GM10847 (cell line): ENCODE measurements around the gene MAD1L1.

Source experiments
- POLR2A ChIP-seq: IDR thresholded peaks from 2 replicates; pipeline ENCODE4 v1.6.1; 2011; ENCODE audit not compliant: insufficient read length; ENCODE audit errors: extremely low read depth

MAD1L1 gene

DNA sequence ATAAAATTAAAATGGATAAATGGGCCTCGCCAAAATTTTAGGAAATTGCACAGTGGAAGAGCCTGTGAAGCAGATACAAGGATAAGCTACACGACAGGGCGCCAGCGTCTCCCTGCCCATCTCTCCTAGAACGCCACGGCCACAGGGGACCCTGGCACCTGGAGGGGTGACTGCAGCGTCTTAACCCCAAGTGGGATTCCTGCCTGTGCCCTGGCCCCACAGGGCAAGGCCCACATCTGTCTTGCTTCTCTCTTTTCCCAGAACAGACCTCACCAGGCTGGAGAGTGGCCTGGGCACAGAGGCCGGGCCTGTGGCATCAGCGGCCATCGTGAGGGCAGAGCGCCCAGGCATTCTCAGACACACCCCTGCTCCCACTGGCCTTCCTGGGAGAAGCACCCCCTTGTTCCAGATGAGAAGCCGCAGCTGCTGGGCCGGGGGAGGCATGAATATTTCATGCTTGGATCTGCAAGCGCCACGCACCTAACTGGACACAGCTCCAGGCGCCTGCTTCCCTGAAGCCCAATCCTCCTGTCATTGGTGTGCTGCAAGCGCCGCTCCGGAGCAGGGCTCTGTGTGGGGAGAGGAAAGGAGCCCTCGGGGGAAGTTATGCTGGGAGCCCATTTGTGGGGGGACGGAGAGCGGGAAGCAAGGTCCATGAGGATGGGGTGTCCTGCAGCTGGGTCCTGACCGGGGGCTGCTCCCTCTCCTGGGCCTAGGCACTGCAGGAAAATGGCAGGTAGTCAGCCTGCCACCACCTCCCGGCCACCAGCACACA is 409.2 kb downstream of the MAD1L1 start:
- TF ChIP-seq POLR2A = no peak

DNA sequence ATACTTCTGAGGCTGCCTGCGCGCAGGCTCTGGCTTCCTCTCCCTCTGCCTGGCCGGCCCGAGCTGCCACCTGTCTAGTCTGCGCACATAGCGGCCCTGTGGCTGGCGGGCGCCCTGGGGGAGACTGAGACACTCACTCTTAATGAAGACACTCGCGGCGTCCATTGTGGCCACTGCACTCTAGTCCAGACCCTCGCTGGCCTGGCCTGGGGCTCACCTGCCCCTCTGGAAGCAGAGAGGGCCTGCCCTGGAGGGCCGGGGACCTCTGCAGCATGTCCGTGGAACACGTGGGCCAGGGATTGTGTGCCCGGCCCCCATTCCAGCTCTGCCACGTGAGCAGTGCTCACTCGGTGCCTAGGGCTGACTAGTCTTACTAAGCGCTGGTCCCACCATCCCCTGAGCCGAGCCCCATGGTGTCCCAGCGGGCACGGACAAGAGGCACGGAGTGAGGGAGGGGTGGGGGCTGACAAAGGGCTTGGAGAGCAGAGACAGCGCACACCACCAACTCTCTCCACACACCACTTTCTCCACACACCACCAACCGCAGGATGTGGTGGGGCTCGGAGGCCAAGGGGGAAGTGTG is 413.4 kb downstream of the MAD1L1 start:
- TF ChIP-seq POLR2A = no peak

DNA sequence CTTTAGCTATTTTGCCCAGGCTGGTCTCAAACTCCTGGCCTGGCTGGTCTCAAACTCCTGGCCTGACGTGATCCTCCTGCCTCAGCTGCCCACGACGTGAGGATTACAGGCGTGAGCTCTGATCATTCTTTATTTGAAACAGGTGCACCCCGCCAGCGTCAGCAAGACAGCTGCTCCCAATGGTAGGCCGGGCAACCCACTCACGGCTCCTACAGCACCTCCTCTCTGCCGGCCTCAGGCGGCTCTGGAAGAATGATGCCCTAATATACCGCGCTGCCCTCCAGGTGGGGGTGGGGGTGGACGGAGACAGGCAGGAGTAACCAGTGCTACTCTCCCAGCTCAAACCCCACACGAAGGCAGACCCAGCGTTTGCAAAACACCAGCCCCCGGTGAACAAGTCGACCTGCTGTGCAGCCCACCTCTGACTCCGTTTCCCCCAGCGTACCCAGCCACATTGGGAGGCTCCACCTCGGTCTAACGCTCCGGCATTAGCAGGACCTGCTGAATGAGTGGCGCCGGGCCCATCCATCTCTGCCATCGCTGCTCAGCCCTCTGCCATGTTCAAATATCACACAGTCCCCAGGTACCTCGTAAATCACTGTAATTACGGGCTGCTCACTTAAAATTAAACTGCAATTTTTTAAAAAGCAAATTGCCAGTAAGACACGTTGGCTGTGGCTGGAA is 414.0 kb downstream of the MAD1L1 start:
- no peak for TF ChIP-seq POLR2A

GRCh38 chr7:1817061-1817712 is 415.6 kb downstream of the MAD1L1 start:
- no peak for TF ChIP-seq POLR2A

DNA sequence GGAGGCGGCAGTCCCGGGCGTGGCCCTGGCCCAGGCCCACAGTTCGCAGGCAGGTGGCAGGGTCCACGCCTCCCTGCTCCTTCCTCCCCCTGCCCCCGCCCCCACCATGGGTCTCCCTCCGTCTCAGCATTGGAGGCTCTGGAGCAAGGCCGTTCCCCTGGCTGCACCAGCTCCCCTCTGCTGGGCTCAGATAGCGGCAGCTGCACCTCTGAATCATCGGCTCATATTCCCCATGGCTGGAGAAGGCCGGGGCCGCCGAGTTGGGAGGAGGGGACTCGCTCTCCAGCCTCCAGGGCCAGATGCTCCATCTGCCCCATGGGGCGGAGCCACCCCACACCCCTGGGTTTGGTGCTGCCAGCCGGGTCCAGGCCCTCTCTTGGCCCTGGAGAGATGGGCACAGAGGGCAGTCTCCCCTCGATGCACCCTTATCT is 417.7 kb downstream of the MAD1L1 start:
- no peak for TF ChIP-seq POLR2A

GRCh38 chr7:1814089-1814811 is 418.5 kb downstream of the MAD1L1 start:
- no peak for TF ChIP-seq POLR2A

GRCh38 chr7:1813394-1814088 is 419.2 kb downstream of the MAD1L1 start:
- no peak for TF ChIP-seq POLR2A

DNA sequence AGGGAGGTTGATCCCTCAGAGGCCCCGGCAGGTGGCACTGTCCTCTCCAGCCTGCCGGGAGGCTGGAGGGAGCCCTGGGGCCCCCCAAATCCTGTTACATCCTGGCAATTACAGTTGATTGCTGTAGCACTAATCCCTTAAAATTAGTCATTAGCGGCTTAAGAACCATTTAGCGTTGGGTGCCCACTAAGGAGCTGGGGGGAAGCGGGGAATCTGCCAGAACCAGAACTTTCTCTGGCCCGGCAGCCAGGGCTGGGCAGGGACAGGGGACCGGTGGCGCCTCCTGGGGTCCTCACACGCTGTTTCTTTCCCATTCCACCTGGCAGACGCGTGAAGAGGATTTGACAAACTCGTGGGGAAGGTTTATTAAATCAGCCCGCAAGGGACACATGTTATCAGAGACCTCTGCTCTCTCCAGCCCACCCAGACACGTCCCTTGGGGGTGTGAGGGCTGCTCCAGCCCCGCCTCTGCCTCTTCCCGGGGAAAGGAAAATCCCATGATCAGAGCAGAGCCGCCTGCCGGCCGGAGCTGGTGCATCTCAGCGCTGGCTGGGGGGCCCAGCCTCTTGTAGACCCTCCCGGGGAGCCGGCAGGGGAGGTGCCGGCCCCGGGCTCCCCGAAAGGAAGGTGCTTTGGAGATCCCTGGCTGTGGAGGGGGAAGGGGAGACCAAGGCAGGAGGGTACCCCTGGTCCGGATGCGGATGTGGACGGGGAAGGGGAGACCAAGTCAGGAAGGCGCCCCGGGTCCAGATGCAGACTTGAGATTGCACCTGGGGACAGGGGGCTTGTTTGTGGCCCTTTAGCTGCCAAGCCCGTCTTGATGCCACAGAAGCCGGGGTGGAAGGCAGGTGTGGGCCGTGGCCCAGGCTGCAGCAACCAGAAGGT is 420.0 kb downstream of the MAD1L1 start:
- TF ChIP-seq POLR2A = no peak

DNA sequence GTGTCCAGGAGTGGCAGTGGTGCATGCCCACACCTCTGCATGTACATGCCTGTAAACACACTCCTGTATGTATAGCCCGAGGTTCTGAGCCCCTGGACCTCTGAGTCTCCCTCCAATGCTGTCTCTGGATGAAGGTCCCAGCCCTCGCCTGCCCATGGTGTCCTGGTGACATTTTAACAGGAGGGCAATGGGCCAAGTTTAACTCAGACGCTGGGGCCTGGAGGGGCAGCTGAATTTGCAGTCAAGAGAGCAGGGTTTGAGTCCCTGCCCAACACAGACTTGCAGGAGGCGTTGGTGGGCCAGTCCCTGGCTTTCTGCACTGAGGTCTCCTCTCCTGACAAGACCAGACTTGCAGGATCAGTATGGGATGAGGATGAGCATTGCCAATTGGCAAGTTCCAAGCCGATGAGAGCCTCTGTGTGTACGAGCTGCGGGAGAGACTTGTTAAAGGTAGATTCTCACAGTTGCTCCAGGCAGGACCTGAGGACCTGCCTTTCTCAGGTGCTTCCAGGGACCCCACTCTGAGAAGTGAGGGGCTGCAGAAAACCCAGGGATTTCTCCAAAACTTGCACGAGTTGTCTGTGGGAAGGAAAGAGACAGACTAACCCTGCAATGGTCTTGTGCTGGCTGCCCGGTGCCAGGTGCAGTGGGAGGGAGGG is 420.8 kb downstream of the MAD1L1 start:
- TF ChIP-seq POLR2A = no peak

GRCh38 chr7:1810961-1811849 is 421.5 kb downstream of the MAD1L1 start:
- no peak for TF ChIP-seq POLR2A

DNA sequence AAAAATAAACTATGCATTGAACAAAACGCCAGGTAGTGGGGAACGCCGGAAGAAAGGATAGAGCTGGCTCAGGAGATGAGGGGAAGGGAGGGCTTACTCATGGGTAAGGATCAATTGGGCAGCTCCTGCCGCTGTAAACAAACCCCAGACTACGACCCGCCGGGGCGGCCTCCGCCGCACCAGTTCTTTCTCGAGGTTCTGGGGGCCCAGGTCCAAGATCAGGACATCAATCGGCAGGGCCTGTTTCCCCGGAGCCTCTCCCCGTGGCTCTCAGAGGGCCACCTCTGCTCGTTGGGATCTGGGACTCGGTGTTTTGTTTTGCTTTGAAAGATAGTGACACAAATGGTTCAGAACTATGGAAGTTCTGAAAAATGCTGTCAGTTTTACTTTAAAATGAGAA is 422.2 kb downstream of the MAD1L1 start:
- TF ChIP-seq POLR2A = no peak

- TF ChIP-seq POLR2A = no peak
Measured at GRCh38 chr7:1809601-1810258, 423.0 kb downstream of the MAD1L1 start.

GRCh38 chr7:1809070-1809469 is 423.7 kb downstream of the MAD1L1 start:
- no peak for TF ChIP-seq POLR2A
